Osteoblast (primary cell): ENCODE data around the gene RASAL2. TPM values are rescaled to one million over a fixed set of nuclear protein-coding genes. Genes with fewer than 3 reads are reported as not detected.

Source experiments
- DNase-seq: peaks from one replicate; pipeline ENCODE4 v3.0.0; 2011; ENCODE audit warnings: low spot score, mixed read lengths; ENCODE audit not compliant: insufficient read length; ENCODE audit errors: missing footprints
- H2AFZ ChIP-seq: 2 replicates; pipeline ENCODE4 v1.6.0; 2011; ENCODE audit warnings: mild to moderate bottlenecking, low read length
- H3K27ac ChIP-seq: 2 replicates; pipeline ENCODE4 v1.5.1; 2011; ENCODE audit warnings: mild to moderate bottlenecking, low read depth, low read length, moderate library complexity
- H3K27me3 ChIP-seq: 2 replicates; pipeline ENCODE4 v1.6.0; 2012; ENCODE audit warnings: mild to moderate bottlenecking, control low read depth, inconsistent platforms, low read length, moderate library complexity; ENCODE audit not compliant: insufficient read depth
- H3K36me3 ChIP-seq: 2 replicates; pipeline ENCODE4 v1.5.1; 2011; ENCODE audit warnings: mild to moderate bottlenecking, low read length, control low read depth, moderate library complexity; ENCODE audit not compliant: insufficient read depth
- H3K4me1 ChIP-seq: 2 replicates; pipeline ENCODE4 v1.5.1; 2011; ENCODE audit warnings: mild to moderate bottlenecking, low read length, control low read depth, moderate library complexity; ENCODE audit not compliant: insufficient read depth
- H3K4me2 ChIP-seq: 2 replicates; pipeline ENCODE4 v1.6.0; 2011; ENCODE audit warnings: mild to moderate bottlenecking, low read length; ENCODE audit not compliant: insufficient read depth
- H3K4me3 ChIP-seq: fragments of 200-600 bp; sonication (generic); 3 replicates; pipeline ENCODE4 v1.5.1; 2012; ENCODE audit warnings: mild to moderate bottlenecking, low read length, inconsistent platforms; ENCODE audit not compliant: insufficient read depth
- H3K79me2 ChIP-seq: 2 replicates; pipeline ENCODE4 v1.6.0; 2012; ENCODE audit warnings: mild to moderate bottlenecking, low read length, control low read depth, inconsistent platforms; ENCODE audit not compliant: insufficient read depth
- H3K9me3 ChIP-seq: 2 replicates; pipeline ENCODE4 v1.5.1; 2011; ENCODE audit warnings: low read depth, low read length, control low read depth
- H4K20me1 ChIP-seq: 2 replicates; pipeline ENCODE4 v1.6.0; 2012; ENCODE audit warnings: mild to moderate bottlenecking, low read length, control low read depth; ENCODE audit not compliant: insufficient read depth
- total RNA-seq: library from RNA; depleted of rRNA; stranded (reverse); fragments of >200 nt; gene quantifications from 2 replicates; pipeline ENCODE4 v1.2.3, GENCODE V29; 2012
- TF ChIP-seq, protein P1 (sequence below): IDR thresholded peaks from 2 replicates; pipeline ENCODE4 v1.5.1; 2011; ENCODE audit warnings: mild to moderate bottlenecking, low read depth, low read length, moderate library complexity; ENCODE audit errors: extremely low read depth

The RASAL2 gene
- total RNA-seq, 1 donor = 59.4 TPM

DNA sequence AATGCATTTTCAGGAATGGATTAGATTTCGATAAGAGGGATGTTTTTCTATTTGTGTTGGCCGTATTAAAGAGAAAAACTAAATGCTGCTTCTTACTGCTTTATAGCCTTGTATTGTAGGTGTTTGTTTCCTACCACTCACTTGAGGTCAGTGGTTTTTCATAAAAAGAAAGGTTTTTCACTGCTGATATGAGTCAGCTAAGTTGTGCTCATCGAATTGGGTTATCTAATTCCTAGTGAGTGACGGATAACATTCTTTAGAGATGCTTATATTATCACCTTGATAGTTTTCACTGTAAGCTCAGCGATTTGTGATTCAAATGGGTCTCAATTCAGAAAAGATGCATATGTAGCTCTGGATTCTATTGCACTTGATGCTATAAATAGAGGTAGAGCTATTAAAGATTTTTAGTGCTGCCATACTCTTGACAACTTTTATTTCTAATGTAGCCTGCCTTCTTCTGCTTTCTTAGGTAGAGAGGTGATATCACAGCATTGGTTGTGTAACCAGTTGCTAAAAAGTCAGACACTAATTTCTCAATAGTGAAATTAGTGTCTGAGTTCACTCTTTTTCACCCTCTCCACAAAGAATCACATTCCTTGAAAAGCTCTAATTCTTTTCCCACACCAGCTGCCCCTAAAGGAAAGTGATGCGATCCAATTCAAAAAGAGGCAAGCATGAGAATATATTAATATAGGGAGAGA is 180.0 kb downstream of the RASAL2 start:
- TF ChIP-seq, protein P1, sequence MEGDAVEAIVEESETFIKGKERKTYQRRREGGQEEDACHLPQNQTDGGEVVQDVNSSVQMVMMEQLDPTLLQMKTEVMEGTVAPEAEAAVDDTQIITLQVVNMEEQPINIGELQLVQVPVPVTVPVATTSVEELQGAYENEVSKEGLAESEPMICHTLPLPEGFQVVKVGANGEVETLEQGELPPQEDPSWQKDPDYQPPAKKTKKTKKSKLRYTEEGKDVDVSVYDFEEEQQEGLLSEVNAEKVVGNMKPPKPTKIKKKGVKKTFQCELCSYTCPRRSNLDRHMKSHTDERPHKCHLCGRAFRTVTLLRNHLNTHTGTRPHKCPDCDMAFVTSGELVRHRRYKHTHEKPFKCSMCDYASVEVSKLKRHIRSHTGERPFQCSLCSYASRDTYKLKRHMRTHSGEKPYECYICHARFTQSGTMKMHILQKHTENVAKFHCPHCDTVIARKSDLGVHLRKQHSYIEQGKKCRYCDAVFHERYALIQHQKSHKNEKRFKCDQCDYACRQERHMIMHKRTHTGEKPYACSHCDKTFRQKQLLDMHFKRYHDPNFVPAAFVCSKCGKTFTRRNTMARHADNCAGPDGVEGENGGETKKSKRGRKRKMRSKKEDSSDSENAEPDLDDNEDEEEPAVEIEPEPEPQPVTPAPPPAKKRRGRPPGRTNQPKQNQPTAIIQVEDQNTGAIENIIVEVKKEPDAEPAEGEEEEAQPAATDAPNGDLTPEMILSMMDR = no peak
- no peak overlapping the region for H3K4me2 ChIP-seq
- no peaks in the 10 kb centered on the region for H4K20me1 ChIP-seq
- H3K9me3 ChIP-seq = no peaks in the 10 kb centered on the region
- peaks cover 88% of the 10 kb centered on the region for H3K79me2 ChIP-seq
- DNase-seq = no peak
- H3K4me1 ChIP-seq = peaks cover 27% of the 10 kb centered on the region
- no peak overlapping the region for H3K4me3 ChIP-seq
- no peaks in the 10 kb centered on the region for H3K27me3 ChIP-seq
- H3K27ac ChIP-seq = no peak overlapping the region
- H2AFZ ChIP-seq = no peak overlapping the region
- H3K36me3 ChIP-seq = no peaks in the 10 kb centered on the region

DNA sequence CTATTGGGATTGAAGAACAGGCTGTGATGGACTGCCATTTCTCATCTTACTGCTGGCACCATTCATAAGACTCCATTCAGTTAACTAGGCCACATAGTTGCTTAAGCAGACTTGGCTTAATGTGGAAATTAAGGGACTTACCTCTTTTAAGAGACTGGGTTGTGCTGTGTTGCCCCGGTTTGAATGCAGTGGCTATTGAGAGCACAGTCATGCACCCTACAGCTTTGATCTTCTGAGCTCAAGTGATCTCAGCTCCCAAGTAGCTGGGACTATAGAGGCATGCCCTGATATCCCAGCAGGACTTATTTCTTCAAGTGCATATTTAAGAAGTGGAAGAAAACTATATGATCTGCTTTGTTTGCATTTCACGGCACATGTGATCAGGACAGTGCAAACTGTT is 181.1 kb downstream of the RASAL2 start:
- peaks cover 31% of the 10 kb centered on the region for H3K4me1 ChIP-seq
- DNase-seq = no peak
- H4K20me1 ChIP-seq = no peaks in the 10 kb centered on the region
- H3K9me3 ChIP-seq = no peaks in the 10 kb centered on the region
- no peaks in the 10 kb centered on the region for H3K27me3 ChIP-seq
- no peaks in the 10 kb centered on the region for H3K36me3 ChIP-seq
- H3K79me2 ChIP-seq = peaks cover 87% of the 10 kb centered on the region
- H3K27ac ChIP-seq = no peak overlapping the region
- no peak overlapping the region for H2AFZ ChIP-seq
- TF ChIP-seq, protein P1 = no peak
- no peak overlapping the region for H3K4me3 ChIP-seq
- no peak overlapping the region for H3K4me2 ChIP-seq

DNA sequence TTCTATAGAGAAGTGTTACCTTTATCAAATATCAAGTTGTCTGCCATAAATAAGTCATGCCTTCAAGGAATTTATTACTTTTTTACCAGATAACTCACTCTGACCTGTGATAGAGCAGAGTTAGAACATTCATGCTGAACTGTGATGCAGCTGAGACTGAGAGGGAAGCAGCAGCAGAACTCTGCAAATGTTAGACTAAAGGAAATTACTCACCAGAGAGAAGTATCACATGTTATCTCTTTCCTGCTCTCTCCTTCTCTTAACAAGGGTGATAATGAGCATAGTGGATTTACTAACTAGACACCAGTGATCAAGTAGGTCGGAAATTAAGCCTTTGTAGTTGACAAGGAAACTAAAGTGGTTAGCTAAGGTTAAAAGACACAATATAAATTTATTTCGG is 181.6 kb downstream of the RASAL2 start:
- H3K4me3 ChIP-seq = no peak overlapping the region
- H3K4me1 ChIP-seq = peaks cover 31% of the 10 kb centered on the region
- no peak for DNase-seq
- H3K27me3 ChIP-seq = no peaks in the 10 kb centered on the region
- H3K27ac ChIP-seq = peak overlapping the region; percentile 9
- no peaks in the 10 kb centered on the region for H3K9me3 ChIP-seq
- no peaks in the 10 kb centered on the region for H3K36me3 ChIP-seq
- TF ChIP-seq, protein P1 = no peak
- peaks cover 89% of the 10 kb centered on the region for H3K79me2 ChIP-seq
- no peak overlapping the region for H2AFZ ChIP-seq
- H3K4me2 ChIP-seq = no peak overlapping the region
- no peaks in the 10 kb centered on the region for H4K20me1 ChIP-seq

DNA sequence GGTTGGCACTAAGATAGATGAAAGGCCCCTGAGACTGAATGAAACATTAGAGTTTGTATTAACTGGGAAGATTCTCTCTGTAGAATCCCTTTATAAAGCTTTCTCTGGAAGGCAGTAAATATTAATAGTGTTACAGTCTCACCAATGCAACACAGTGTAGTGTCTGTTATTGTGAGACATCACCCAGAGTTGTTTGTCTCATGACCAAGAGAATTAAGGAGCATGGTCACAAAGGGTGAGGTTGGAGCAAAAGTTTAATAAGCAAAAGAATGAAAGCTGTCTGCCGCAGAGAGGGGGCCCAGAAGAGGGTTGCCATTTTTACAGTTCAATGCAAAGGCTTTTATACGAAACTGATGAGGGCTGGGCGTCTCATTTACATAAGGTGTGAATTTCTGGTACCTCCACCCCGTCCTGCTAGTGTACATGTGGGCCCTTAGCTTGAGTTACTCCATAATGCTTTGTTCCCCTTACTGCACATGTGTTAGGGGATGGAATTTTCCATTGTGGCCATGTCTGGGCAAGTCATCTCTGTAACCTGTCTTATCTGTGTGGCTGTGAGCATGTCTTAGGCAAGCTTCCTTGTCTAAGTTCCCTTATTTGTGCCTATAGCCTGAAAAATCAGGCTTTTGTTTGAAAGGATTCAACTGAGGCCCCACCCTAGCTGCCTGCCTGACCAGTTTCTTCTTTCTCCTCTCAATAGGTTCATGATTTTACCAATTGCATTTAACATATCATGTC is 184.1 kb downstream of the RASAL2 start:
- DNase-seq = no peak
- TF ChIP-seq, protein P1 = no peak
- no peak overlapping the region for H3K27ac ChIP-seq
- H3K9me3 ChIP-seq = no peaks in the 10 kb centered on the region
- H2AFZ ChIP-seq = no peak overlapping the region
- no peaks in the 10 kb centered on the region for H4K20me1 ChIP-seq
- H3K79me2 ChIP-seq = peaks cover 82% of the 10 kb centered on the region
- H3K4me1 ChIP-seq = peaks cover 34% of the 10 kb centered on the region
- no peak overlapping the region for H3K4me2 ChIP-seq
- H3K36me3 ChIP-seq = no peaks in the 10 kb centered on the region
- no peak overlapping the region for H3K4me3 ChIP-seq
- no peaks in the 10 kb centered on the region for H3K27me3 ChIP-seq
